Amygdala (tissue), 56 donors: ENCODE data around the gene KCNK16.

ENCODE experiments used
- DNase-seq, 56 donors: peaks; one replicate each; lab custom pipeline; 2025; lab: John Stamatoyannopoulos, UW

The KCNK16 gene

GRCh38 chr6:39322306-39322850 is at the start of gene KCNK16:
TSS of gene KCNK16 (minus strand) at chr6:39322702. CDS start at chr6:39322540, 162 bp downstream.
- DNase-seq = no peak

GRCh38 chr6:39370390-39370789 is 47.9 kb upstream of the KCNK16 start:
- DNase-seq = no peak

GRCh38 chr6:39369987-39370386 is 47.5 kb upstream of the KCNK16 start:
- no peak for DNase-seq

- DNase-seq = no peak
These were observed 45.2 kb upstream of the KCNK16 start for GRCh38 chr6:39367700-39368099.

- peak in 41 of 56 donors; percentile 22 to 92 (median 56) for DNase-seq
These were observed 44.6 kb upstream of the KCNK16 start for GRCh38 chr6:39366931-39367618.

- no peak for DNase-seq
These were observed 43.0 kb upstream of the KCNK16 start for GRCh38 chr6:39365281-39366074.

GRCh38 chr6:39363280-39363679 is 40.8 kb upstream of the KCNK16 start:
- DNase-seq = no peak

- peak in 20 of 56 donors; percentile 8 to 64 (median 36) for DNase-seq
These were observed 40.0 kb upstream of the KCNK16 start for GRCh38 chr6:39362487-39362865.

GRCh38 chr6:39361657-39362486 is 39.4 kb upstream of the KCNK16 start:
- DNase-seq = peak in 50 of 56 donors; percentile 18 to 81 (median 52)

- DNase-seq = no peak
These were observed 37.9 kb upstream of the KCNK16 start for GRCh38 chr6:39360378-39360777.

- DNase-seq = no peak
These were observed 35.6 kb upstream of the KCNK16 start for GRCh38 chr6:39357998-39358686.

GRCh38 chr6:39353698-39354315 is 31.3 kb upstream of the KCNK16 start:
- no peak for DNase-seq

GRCh38 chr6:39350723-39351505 is 28.4 kb upstream of the KCNK16 start:
- DNase-seq = no peak

- no peak for DNase-seq
These were observed 26.2 kb upstream of the KCNK16 start for GRCh38 chr6:39348740-39349139.

- DNase-seq = peak in 45 of 56 donors; percentile 7 to 82 (median 35)
These were observed 25.5 kb upstream of the KCNK16 start for GRCh38 chr6:39347906-39348585.

GRCh38 chr6:39347206-39347605 is 24.7 kb upstream of the KCNK16 start:
- DNase-seq = no peak

GRCh38 chr6:39344821-39345280 is 22.3 kb upstream of the KCNK16 start:
- DNase-seq = no peak

GRCh38 chr6:39343396-39343870 is 20.9 kb upstream of the KCNK16 start:
- DNase-seq = no peak
